Mesodermal cell (in vitro differentiated cells): ENCODE data around the gene TMEM150A.

Source experiments
- H3K27ac ChIP-seq: 2 replicates; pipeline ENCODE4 v1.7.0; 2013; ENCODE audit warnings: mild to moderate bottlenecking, low read depth, low read length, moderate library complexity; ENCODE audit not compliant: severe bottlenecking
- H3K36me3 ChIP-seq: 2 replicates; pipeline ENCODE4 v1.7.1; 2013; ENCODE audit warnings: mild to moderate bottlenecking, low read length, moderate library complexity; ENCODE audit not compliant: control insufficient read depth, insufficient read depth
- H3K4me1 ChIP-seq: one replicate; pipeline ENCODE4 v1.7.1; 2013; ENCODE audit warnings: mild to moderate bottlenecking, low read length; ENCODE audit not compliant: insufficient read depth, control insufficient read depth, poor library complexity, severe bottlenecking
- H3K4me3 ChIP-seq: 2 replicates; pipeline ENCODE4 v1.7.0; 2013; ENCODE audit warnings: low read length, control low read depth, mild to moderate bottlenecking; ENCODE audit not compliant: insufficient read depth, poor library complexity, severe bottlenecking; ENCODE audit errors: extremely low read depth
- H3K9me3 ChIP-seq: 2 replicates; pipeline ENCODE4 v1.7.1; 2013; ENCODE audit warnings: mild to moderate bottlenecking, low read length, moderate library complexity; ENCODE audit not compliant: control insufficient read depth
- WGBS, 2 experiments: methylation state at CpG; one replicate each; pipeline ENCODE4 v1.1.5; 2013; ENCODE audit warnings: missing lambda C conversion rate in 2 of 2; ENCODE audit not compliant: insufficient coverage in 2 of 2; 5-methylcytosine and 5-hydroxymethylcytosine counted together

TMEM150A gene

DNA sequence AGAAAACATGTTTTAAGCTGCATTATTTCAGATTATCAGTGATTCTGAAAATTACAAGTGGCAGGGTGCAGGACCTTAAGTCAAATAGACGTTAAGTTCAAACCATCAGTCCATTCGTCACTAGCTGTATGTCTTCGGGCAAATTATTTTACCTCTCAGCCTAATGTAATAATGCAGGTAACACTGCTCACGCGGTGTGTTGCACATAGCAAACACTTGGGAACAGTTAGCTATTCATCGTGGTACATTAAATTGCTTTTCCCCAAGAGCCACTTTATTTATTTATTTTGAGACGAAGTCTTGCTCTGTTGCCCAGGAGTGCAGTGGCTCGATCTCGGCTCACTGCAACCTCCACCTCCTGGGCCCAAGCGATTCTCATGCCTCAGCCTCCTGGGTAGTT lies 53.4 kb downstream of the TMEM150A start:
- Histone ChIP-seq H3K27ac (no peak overlapping the region), H3K36me3 (peaks cover 94% of the 10 kb centered on the region), H3K9me3 (no peaks in the 10 kb centered on the region), H3K4me3 (no peak overlapping the region), H3K4me1 (peaks cover 18% of the 10 kb centered on the region)
- 95 to 96% methylated on average over 7 to 9 of the region's 10 CpGs for WGBS, 2 experiments

DNA sequence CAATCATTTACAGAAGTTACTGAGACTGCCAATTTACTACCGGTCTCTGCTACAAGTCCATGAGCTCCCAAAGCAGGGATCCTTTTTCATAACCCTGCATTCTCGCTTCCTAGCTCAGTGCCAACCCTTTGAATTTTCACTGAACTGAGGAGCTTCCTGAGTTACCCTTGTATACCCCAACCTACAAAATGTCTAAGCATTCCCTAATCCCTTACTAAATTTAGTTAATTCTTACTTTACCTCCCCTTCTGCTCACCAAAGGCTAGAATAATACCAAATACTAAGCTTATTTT lies 53.9 kb downstream of the TMEM150A start:
- WGBS, 2 experiments, result 100% methylated on average over 2 of the region's 2 CpGs

More for the DNA sequence above, 53.9 kb downstream of the TMEM150A start:
- no peak overlapping the region for H3K4me3 ChIP-seq
- peaks cover 95% of the 10 kb centered on the region for H3K36me3 ChIP-seq
- H3K9me3 ChIP-seq, result no peaks in the 10 kb centered on the region
- peaks cover 18% of the 10 kb centered on the region for H3K4me1 ChIP-seq
- H3K27ac ChIP-seq, result no peak overlapping the region
